A549 (cell line): ENCODE data around the gene ENTREP1. TPM values are rescaled to one million over a fixed set of nuclear protein-coding genes. Genes with fewer than 3 reads are reported as not detected.

Experiments used
- ATAC-seq, 2 experiments: fragments of 200-7000 bp in 1 of 2; fragments of >200 bp in 1 of 2; cut with Nextera tagmentation in 1 of 2; cut with Tn5 transposase in 1 of 2; 3 replicates each; pipeline versions ENCODE4 v1.8.0 to v1.9.1; 2018 to 2020; ENCODE audit warnings: mild to moderate bottlenecking in 1 of 2, moderate library complexity in 1 of 2
- CTCF ChIA-PET: fragments of 300-600 bp; sonication (Branson Sonifier 250); formaldehyde crosslinking; extraction: SDS; loops from one replicate; lab custom pipeline; 2021; ENCODE audit warnings: antibody characterized with exemption, inconsistent platforms; lab: Yijun Ruan, JAX
- POLR2A ChIA-PET: fragments of 350-600 bp; formaldehyde crosslinking; extraction: SDS; loops from one replicate; lab custom pipeline; 2021; ENCODE audit warnings: antibody characterized with exemption, inconsistent platforms; lab: Yijun Ruan, JAX
- DNase-seq, 2 experiments: peaks; one replicate each; pipeline versions ENCODE4 v3.0.0 to v3.0.0-alpha.2; 2011 to 2016; ENCODE audit warnings: low read depth in 1 of 2, low spot score in 1 of 2
- FAIRE-seq: peaks from 2 replicates; lab custom pipeline; 2011; peaks lifted over from hg19 to GRCh38; lab: Jason Lieb, UNC
- H3K27ac ChIP-seq, 2 experiments: fragments of >200 bp; sonication (Bioruptor Twin); formaldehyde crosslinking; 3 replicates each; pipeline ENCODE4 v1.5.1; 2016 to 2017
- H3K4me1 ChIP-seq: fragments of >200 bp; sonication (Bioruptor Twin); formaldehyde crosslinking; 3 replicates; pipeline ENCODE4 v1.6.1; 2016
- H3K4me2 ChIP-seq: fragments of >200 bp; sonication (Bioruptor Twin); formaldehyde crosslinking; 3 replicates; pipeline ENCODE4 v1.6.1; 2016
- H3K4me3 ChIP-seq: fragments of >200 bp; sonication (Bioruptor Twin); formaldehyde crosslinking; 3 replicates; pipeline ENCODE4 v1.5.1; 2016
- H3K9me3 ChIP-seq: fragments of >200 bp; sonication (Bioruptor Twin); formaldehyde crosslinking; 3 replicates; pipeline ENCODE4 v1.6.1; 2016
- ATOH8 ChIP-seq: fragments of 250-450 bp; sonication (Bioruptor Pico); IDR thresholded peaks from 2 replicates; pipeline ENCODE4 v1.5.0; 2020; ENCODE audit warnings: low read depth, mild to moderate bottlenecking, moderate library complexity
- CHD4 ChIP-seq: fragments of 200-600 bp; sonication (generic); IDR thresholded peaks from 2 replicates; pipeline ENCODE4 v1.6.1; 2016; ENCODE audit warnings: antibody characterized with exemption, mild to moderate bottlenecking, borderline replicate concordance
- E2F6 ChIP-seq: IDR thresholded peaks from 2 replicates; pipeline ENCODE4 v1.6.1; 2012; ENCODE audit warnings: low read depth, borderline replicate concordance
- EP300 ChIP-seq, 2 experiments: fragments of >200 bp; sonication (Bioruptor Twin); formaldehyde crosslinking; IDR thresholded peaks; 2 replicates in 1 of 2; 3 replicates in 1 of 2; pipeline ENCODE4 v1.6.1; 2016 to 2017
- ESRRA ChIP-seq: fragments of 150-350 bp; IDR thresholded peaks from 2 replicates; pipeline ENCODE4 v1.6.1; 2014; ENCODE audit warnings: mild to moderate bottlenecking, low read length, borderline replicate concordance
- FOSB ChIP-seq: fragments of 250-450 bp; sonication (Bioruptor Pico); IDR thresholded peaks from 2 replicates; pipeline ENCODE4 v1.5.0; 2020; ENCODE audit warnings: mild to moderate bottlenecking, moderate library complexity
- FOSL2 ChIP-seq, 2 experiments: fragments of 450-650 bp in 1 of 2; fragments of >200 bp in 1 of 2; sonication (Bioruptor Twin) in 1 of 2; formaldehyde crosslinking; IDR thresholded peaks; 2 replicates each; pipeline versions ENCODE4 v1.5.0 to v1.6.1; 2016 to 2020; ENCODE audit warnings: mild to moderate bottlenecking in 1 of 2, moderate library complexity in 1 of 2
- FOXS1 ChIP-seq: fragments of 250-450 bp; sonication (Bioruptor Pico); IDR thresholded peaks from 2 replicates; pipeline ENCODE4 v1.5.0; 2020; ENCODE audit warnings: mild to moderate bottlenecking, moderate library complexity
- HDAC2 ChIP-seq: fragments of 200-600 bp; sonication (generic); IDR thresholded peaks from 2 replicates; pipeline ENCODE4 v1.6.1; 2016
- HOXB13 ChIP-seq: fragments of 250-450 bp; sonication (Bioruptor Pico); IDR thresholded peaks from 2 replicates; pipeline ENCODE4 v1.5.0; 2020; ENCODE audit warnings: low read depth, mild to moderate bottlenecking, moderate library complexity
- JUN ChIP-seq, 2 experiments: fragments of >200 bp; sonication (Bioruptor Twin); formaldehyde crosslinking; IDR thresholded peaks; 2 replicates in 1 of 2; 3 replicates in 1 of 2; pipeline ENCODE4 v1.6.1; 2016 to 2017
- NFE2L2 ChIP-seq: fragments of 150-350 bp; conservative IDR thresholded peaks from 2 replicates; pipeline ENCODE4 v1.6.1; 2014; ENCODE audit warnings: low read length
- NPAS2 ChIP-seq: fragments of 250-450 bp; sonication (Bioruptor Pico); IDR thresholded peaks from 2 replicates; pipeline ENCODE4 v1.8.0; 2022; ENCODE audit warnings: mild to moderate bottlenecking, moderate library complexity, borderline replicate concordance
- NR3C1 ChIP-seq: fragments of >200 bp; sonication (Bioruptor Twin); formaldehyde crosslinking; IDR thresholded peaks from 3 replicates; pipeline ENCODE4 v1.6.1; 2017
- PBX3 ChIP-seq: IDR thresholded peaks from 2 replicates; pipeline ENCODE4 v1.6.1; 2012
- RFX5 ChIP-seq: fragments of 450-650 bp; IDR thresholded peaks from 2 replicates; pipeline ENCODE4 v1.7.1; 2014; ENCODE audit warnings: antibody characterized with exemption, mild to moderate bottlenecking, moderate library complexity
- RNF2 ChIP-seq: fragments of 200-600 bp; sonication (generic); IDR thresholded peaks from 2 replicates; pipeline ENCODE4 v1.6.1; 2016; ENCODE audit warnings: low read depth, mild to moderate bottlenecking, antibody characterized with exemption, moderate library complexity, borderline replicate concordance
- SMC3 ChIP-seq: fragments of >200 bp; sonication (Bioruptor Twin); formaldehyde crosslinking; IDR thresholded peaks from 3 replicates; pipeline ENCODE4 v1.6.1; 2018; ENCODE audit warnings: inconsistent platforms
- SREBF2 ChIP-seq: fragments of 450-650 bp; IDR thresholded peaks from 2 replicates; pipeline ENCODE4 v1.6.1; 2014; ENCODE audit warnings: mild to moderate bottlenecking, moderate library complexity
- TFCP2L1 ChIP-seq: fragments of 250-450 bp; sonication (Bioruptor Pico); IDR thresholded peaks from 2 replicates; pipeline ENCODE4 v1.5.0; 2021; ENCODE audit warnings: mild to moderate bottlenecking
- TP53 ChIP-seq: fragments of 250-450 bp; sonication (Bioruptor Pico); IDR thresholded peaks from 2 replicates; pipeline ENCODE4 v1.5.0; 2021; ENCODE audit warnings: mild to moderate bottlenecking, moderate library complexity
- ZC3H11A ChIP-seq: fragments of 450-650 bp; IDR thresholded peaks from 2 replicates; pipeline ENCODE4 v1.6.1; 2014; ENCODE audit warnings: antibody characterized with exemption, mild to moderate bottlenecking
- ZFP36 ChIP-seq: fragments of 450-650 bp; IDR thresholded peaks from 2 replicates; pipeline ENCODE4 v1.6.1; 2014; ENCODE audit warnings: borderline replicate concordance; ENCODE audit not compliant: partially characterized antibody
- ZNF302 ChIP-seq: fragments of 250-450 bp; sonication (Bioruptor Pico); IDR thresholded peaks from 2 replicates; pipeline ENCODE4 v1.9.0; 2021; ENCODE audit warnings: inconsistent platforms, mild to moderate bottlenecking, moderate library complexity
- ZSCAN20 ChIP-seq: fragments of 250-450 bp; sonication (Bioruptor Pico); IDR thresholded peaks from 2 replicates; pipeline ENCODE4 v1.8.0; 2022; ENCODE audit warnings: mild to moderate bottlenecking, moderate library complexity
- WGBS: methylation state at CpG from one replicate; pipeline ENCODE4 v1.1.6; 2017; ENCODE audit errors: missing lambda C conversion rate; 5-methylcytosine and 5-hydroxymethylcytosine counted together
- polyA plus RNA-seq, 4 experiments: library from polyadenylated mRNA; depleted of rRNA in 3 of 4; stranded (reverse); fragments of >200 nt; fragmentation: RNase III in 1 of 4; extraction: RNeasy Plus Mini Kit Qiagen cat#74134 plus additional on column Dnase treatment in 1 of 4; gene quantifications; 2 replicates in 3 of 4; 3 replicates in 1 of 4; pipeline ENCODE4 v1.2.3, GENCODE V29; 2011 to 2017

ENTREP1 gene
- polyA plus RNA-seq, 2 of the 4 experiments (the other 2 are of a cell fraction): 0.03 to 0.09 TPM

- Histone ChIP-seq H3K4me2 (no peak overlapping the region), H3K4me3 (no peak overlapping the region), H3K4me1 (no peaks in the 10 kb centered on the region), H3K27ac (no peak overlapping the region), H3K9me3 (no peaks in the 10 kb centered on the region)
- ATAC-seq: no peak
- no peak for FAIRE-seq
- ChIA-PET CTCF (no interaction called here), POLR2A (no interaction called here)
- TF ChIP-seq JUN (IDR thresholded peaks at IDR 0.05): no peak
- no peak for TF ChIP-seq PBX3
- TF ChIP-seq HOXB13: no peak
- 78% methylated on average over 3 of the region's 3 CpGs for WGBS
- DNase-seq: no peak
These were observed 55.8 kb downstream of the ENTREP1 start for GRCh38 chr9:69380811-69381210.

GRCh38 chr9:69382135-69382534, 57.1 kb downstream of the ENTREP1 start:
- 48% methylated on average over 4 of the region's 4 CpGs for WGBS
- ChIA-PET CTCF (no interaction called here), POLR2A (no interaction called here)
- H3K4me3 ChIP-seq: no peak overlapping the region
- FAIRE-seq: no peak
- no peak for DNase-seq
- TF ChIP-seq NR3C1 (no peak), HDAC2 (no peak), RFX5 (no peak), TFCP2L1 (CRISPR knock-in tag) (no peak), NFE2L2 (no peak), FOSB (no peak), FOSL2 (IDR thresholded peaks at IDR 0.05) (no peak), FOSL2 (CRISPR knock-in tag; IDR thresholded peaks at IDR 0.05) (no peak), NPAS2 (CRISPR knock-in tag) (no peak), ZSCAN20 (CRISPR knock-in tag) (no peak), ZFP36 (no peak), SREBF2 (no peak), ZNF302 (CRISPR knock-in tag) (no peak), TP53 (CRISPR knock-in tag) (no peak), E2F6 (no peak), FOXS1 (CRISPR knock-in tag) (no peak)
- no peak for ATAC-seq
- H3K4me1 ChIP-seq: no peaks in the 10 kb centered on the region
- H3K4me2 ChIP-seq: no peak overlapping the region
- no peak overlapping the region for H3K27ac ChIP-seq
- no peaks in the 10 kb centered on the region for H3K9me3 ChIP-seq

- DNase-seq: no peak
- H3K9me3 ChIP-seq: no peaks in the 10 kb centered on the region
- TF ChIP-seq SMC3 (no peak), CHD4 (no peak), ATOH8 (CRISPR knock-in tag) (no peak), ESRRA (no peak), PBX3 (no peak), EP300 (IDR thresholded peaks at IDR 0.05) (no peak), ZC3H11A (no peak), RNF2 (no peak)
- ChIA-PET POLR2A (no interaction called here), CTCF (no interaction called here)
- no peak for FAIRE-seq
- H3K4me3 ChIP-seq: no peak overlapping the region
- H3K4me2 ChIP-seq: no peak overlapping the region
- H3K27ac ChIP-seq: no peak overlapping the region
- no peak for ATAC-seq
- 35% methylated on average over 6 of the region's 6 CpGs for WGBS
- H3K4me1 ChIP-seq: no peaks in the 10 kb centered on the region
These were observed 60.6 kb downstream of the ENTREP1 start for GRCh38 chr9:69385581-69386033.
